SK-N-SH (cell line): ENCODE data around the gene SCN3A. TPM values are rescaled to one million over a fixed set of nuclear protein-coding genes. Genes with fewer than 3 reads are reported as not detected.

ENCODE experiments used
- CTCF ChIA-PET: fragments of 300-600, 350-600 bp; formaldehyde crosslinking; extraction: SDS; loops from one replicate; lab custom pipeline; 2021; lab: Yijun Ruan, JAX
- POLR2A ChIA-PET: fragments of 350-600 bp; sonication (Branson Sonifier 250); formaldehyde crosslinking; extraction: SDS; loops from one replicate; lab custom pipeline; 2020; ENCODE audit warnings: antibody characterized with exemption, inconsistent platforms; lab: Yijun Ruan, JAX
- DNase-seq: peaks from one replicate; pipeline ENCODE4 v3.0.0; 2012
- H2AFZ ChIP-seq: fragments of 200-600 bp; sonication (generic); 2 replicates; pipeline ENCODE4 v1.8.1; 2016; ENCODE audit warnings: antibody characterized with exemption, mild to moderate bottlenecking, low read depth
- H3F3A ChIP-seq: fragments of 200-600 bp; sonication (generic); replicated peaks from 2 replicates; pipeline ENCODE3; 2016; ENCODE audit warnings: antibody characterized with exemption, mild to moderate bottlenecking; ENCODE audit not compliant: insufficient read depth
- H3K27ac ChIP-seq, 2 experiments: fragments of 200-500 bp in 1 of 2; fragments of 200-600 bp in 1 of 2; sonication (Bioruptor generic) in 1 of 2; sonication (generic), shearing (Covaris generic) in 1 of 2; 2 replicates each; pipeline versions ENCODE4 v1.5.1 to v1.6.1; 2014 to 2016; ENCODE audit warnings: low read depth in 2 of 2, inconsistent platforms in 1 of 2, low read length in 1 of 2, mild to moderate bottlenecking in 1 of 2, mixed read lengths in 1 of 2
- H3K27me3 ChIP-seq: fragments of 200-600 bp; sonication (generic), shearing (Covaris generic); 2 replicates; pipeline ENCODE4 v1.6.1; 2016; ENCODE audit warnings: mixed run types; ENCODE audit not compliant: insufficient read depth
- H3K36me3 ChIP-seq, 2 experiments: fragments of 200-500 bp in 1 of 2; fragments of 200-600 bp in 1 of 2; sonication (Bioruptor generic) in 1 of 2; sonication (generic) in 1 of 2; replicated peaks in 1 of 2; 2 replicates each; pipeline versions ENCODE3 to v1.5.1; 2014 to 2016; ENCODE audit warnings: low read length in 1 of 2, mild to moderate bottlenecking in 1 of 2; ENCODE audit not compliant: insufficient read depth in 2 of 2, control insufficient read depth in 1 of 2
- H3K4me1 ChIP-seq, 2 experiments: fragments of 200-500 bp in 1 of 2; fragments of 200-600 bp in 1 of 2; sonication (Bioruptor generic) in 1 of 2; sonication (generic), shearing (Covaris generic) in 1 of 2; 2 replicates each; pipeline versions ENCODE4 v1.5.1 to v1.6.1; 2014 to 2016; ENCODE audit warnings: low read depth in 1 of 2, low read length in 1 of 2, mixed run types in 1 of 2; ENCODE audit not compliant: insufficient read depth in 2 of 2, control insufficient read depth in 1 of 2
- H3K4me2 ChIP-seq: fragments of 200-600 bp; sonication (generic), shearing (Covaris generic); 2 replicates; pipeline ENCODE4 v1.6.1; 2017; ENCODE audit warnings: mixed run types
- H3K4me3 ChIP-seq, 2 experiments: fragments of 200-500 bp in 1 of 2; fragments of 200-600 bp in 1 of 2; sonication (Bioruptor generic) in 1 of 2; sonication (generic), shearing (Covaris generic) in 1 of 2; 2 replicates each; pipeline versions ENCODE4 v1.5.1 to v1.8.1; 2014 to 2016; ENCODE audit warnings: low read depth in 2 of 2, inconsistent platforms in 1 of 2, low read length in 1 of 2, mild to moderate bottlenecking in 1 of 2, mixed read lengths in 1 of 2, moderate library complexity in 1 of 2
- H3K79me2 ChIP-seq: fragments of 200-600 bp; sonication (generic); 2 replicates; pipeline ENCODE4 v1.8.1; 2017; ENCODE audit warnings: mild to moderate bottlenecking; ENCODE audit not compliant: insufficient read depth
- H3K9ac ChIP-seq: fragments of 200-600 bp; sonication (generic); 2 replicates; pipeline ENCODE4 v1.6.1; 2017; ENCODE audit warnings: mixed run types
- H3K9me2 ChIP-seq: fragments of 200-600 bp; sonication (generic); 2 replicates; pipeline ENCODE4 v1.6.1; 2017; ENCODE audit warnings: mixed run types
- H3K9me3 ChIP-seq: fragments of 200-600 bp; sonication (generic); 2 replicates; pipeline ENCODE4 v1.6.1; 2017; ENCODE audit warnings: mixed run types, mild to moderate bottlenecking, moderate library complexity
- H4K20me1 ChIP-seq: fragments of 200-600 bp; sonication (generic); 2 replicates; pipeline ENCODE4 v1.6.1; 2017; ENCODE audit warnings: mild to moderate bottlenecking, mixed run types; ENCODE audit not compliant: insufficient read depth
- CHD2 ChIP-seq: fragments of 150-350 bp; IDR thresholded peaks from 2 replicates; pipeline ENCODE4 v1.6.1; 2018; ENCODE audit warnings: low read length; ENCODE audit not compliant: partially characterized antibody
- GABPA ChIP-seq: IDR thresholded peaks from 2 replicates; pipeline ENCODE4 v1.4.0; 2012; ENCODE audit warnings: low read depth, mild to moderate bottlenecking
- NRF1 ChIP-seq: IDR thresholded peaks from 2 replicates; pipeline ENCODE4 v1.6.1; 2012; ENCODE audit warnings: low read depth, mild to moderate bottlenecking, low read length
- SIN3A ChIP-seq: IDR thresholded peaks from 2 replicates; pipeline ENCODE4 v1.6.1; 2012; ENCODE audit warnings: low read depth, mild to moderate bottlenecking, low read length, moderate library complexity, borderline replicate concordance
- SMC3 ChIP-seq: IDR thresholded peaks from 2 replicates; pipeline ENCODE4 v1.6.1; 2012; ENCODE audit warnings: low read depth, low read length, improper control_type of control experiment
- TAF1 ChIP-seq: IDR thresholded peaks from 2 replicates; pipeline ENCODE4 v1.6.1; 2012; ENCODE audit warnings: low read depth, mild to moderate bottlenecking, low read length, moderate library complexity, borderline replicate concordance
- USF1 ChIP-seq: IDR thresholded peaks from 2 replicates; pipeline ENCODE4 v1.4.0; 2012; ENCODE audit warnings: low read depth, borderline replicate concordance
- WGBS: methylation state at CpG from one replicate; pipeline ENCODE4 v1.1.6; 2017; ENCODE audit warnings: low lambda C conversion rate; 5-methylcytosine and 5-hydroxymethylcytosine counted together
- polyA plus RNA-seq, 3 experiments: library from polyadenylated mRNA; depleted of rRNA; stranded (reverse); fragments of >200 nt; gene quantifications; 2 replicates each; pipeline ENCODE4 v1.2.3, GENCODE V29; 2012
- TF ChIP-seq, protein P1 (sequence below): IDR thresholded peaks from 2 replicates; pipeline ENCODE4 v1.6.1; 2012; ENCODE audit warnings: mild to moderate bottlenecking, low read depth, low read length, moderate library complexity
- TF ChIP-seq, protein P2 (sequence below): IDR thresholded peaks from 2 replicates; pipeline ENCODE4; 2012
- TF ChIP-seq, protein P3 (sequence below): fragments of 200-600 bp; sonication (generic); IDR thresholded peaks from 2 replicates; pipeline ENCODE4 v1.6.1; 2017; ENCODE audit warnings: antibody characterized with exemption, mild to moderate bottlenecking, moderate library complexity

The SCN3A gene
- polyA plus RNA-seq, 1 of the 3 experiments (the other 2 are of a cell fraction), result 0.33 TPM

DNA sequence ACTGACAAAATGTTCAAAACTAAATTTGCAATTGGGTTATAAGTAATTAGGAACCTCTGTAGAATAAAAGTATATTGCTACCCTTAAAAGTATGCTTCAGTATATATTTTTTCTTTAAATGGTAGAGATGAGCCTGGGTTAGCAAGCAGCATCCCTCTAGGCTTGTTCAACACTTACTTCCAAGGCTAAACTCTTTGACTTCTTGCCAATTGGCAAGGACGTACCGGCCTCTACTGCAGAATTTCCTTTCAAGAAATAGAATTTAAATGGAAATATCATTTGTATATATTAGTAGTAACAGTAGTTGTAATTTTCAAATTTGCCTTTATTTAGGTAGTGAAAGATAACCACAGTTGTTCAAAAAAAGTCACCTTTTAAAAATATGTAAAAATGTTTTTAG is 143.4 kb downstream of the SCN3A start:
- Histone ChIP-seq H2AFZ (no peak overlapping the region), H3K27ac (no peak overlapping the region), H3F3A (no peaks in the 10 kb centered on the region)
- POLR2A ChIA-PET, result no interaction called here
- TF ChIP-seq USF1, result no peak
- no peak for TF ChIP-seq TAF1
- TF ChIP-seq, protein P1, sequence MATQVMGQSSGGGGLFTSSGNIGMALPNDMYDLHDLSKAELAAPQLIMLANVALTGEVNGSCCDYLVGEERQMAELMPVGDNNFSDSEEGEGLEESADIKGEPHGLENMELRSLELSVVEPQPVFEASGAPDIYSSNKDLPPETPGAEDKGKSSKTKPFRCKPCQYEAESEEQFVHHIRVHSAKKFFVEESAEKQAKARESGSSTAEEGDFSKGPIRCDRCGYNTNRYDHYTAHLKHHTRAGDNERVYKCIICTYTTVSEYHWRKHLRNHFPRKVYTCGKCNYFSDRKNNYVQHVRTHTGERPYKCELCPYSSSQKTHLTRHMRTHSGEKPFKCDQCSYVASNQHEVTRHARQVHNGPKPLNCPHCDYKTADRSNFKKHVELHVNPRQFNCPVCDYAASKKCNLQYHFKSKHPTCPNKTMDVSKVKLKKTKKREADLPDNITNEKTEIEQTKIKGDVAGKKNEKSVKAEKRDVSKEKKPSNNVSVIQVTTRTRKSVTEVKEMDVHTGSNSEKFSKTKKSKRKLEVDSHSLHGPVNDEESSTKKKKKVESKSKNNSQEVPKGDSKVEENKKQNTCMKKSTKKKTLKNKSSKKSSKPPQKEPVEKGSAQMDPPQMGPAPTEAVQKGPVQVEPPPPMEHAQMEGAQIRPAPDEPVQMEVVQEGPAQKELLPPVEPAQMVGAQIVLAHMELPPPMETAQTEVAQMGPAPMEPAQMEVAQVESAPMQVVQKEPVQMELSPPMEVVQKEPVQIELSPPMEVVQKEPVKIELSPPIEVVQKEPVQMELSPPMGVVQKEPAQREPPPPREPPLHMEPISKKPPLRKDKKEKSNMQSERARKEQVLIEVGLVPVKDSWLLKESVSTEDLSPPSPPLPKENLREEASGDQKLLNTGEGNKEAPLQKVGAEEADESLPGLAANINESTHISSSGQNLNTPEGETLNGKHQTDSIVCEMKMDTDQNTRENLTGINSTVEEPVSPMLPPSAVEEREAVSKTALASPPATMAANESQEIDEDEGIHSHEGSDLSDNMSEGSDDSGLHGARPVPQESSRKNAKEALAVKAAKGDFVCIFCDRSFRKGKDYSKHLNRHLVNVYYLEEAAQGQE, result no peak
- TF ChIP-seq SMC3, result no peak
- TF ChIP-seq GABPA, result no peak
- TF ChIP-seq, protein P2, sequence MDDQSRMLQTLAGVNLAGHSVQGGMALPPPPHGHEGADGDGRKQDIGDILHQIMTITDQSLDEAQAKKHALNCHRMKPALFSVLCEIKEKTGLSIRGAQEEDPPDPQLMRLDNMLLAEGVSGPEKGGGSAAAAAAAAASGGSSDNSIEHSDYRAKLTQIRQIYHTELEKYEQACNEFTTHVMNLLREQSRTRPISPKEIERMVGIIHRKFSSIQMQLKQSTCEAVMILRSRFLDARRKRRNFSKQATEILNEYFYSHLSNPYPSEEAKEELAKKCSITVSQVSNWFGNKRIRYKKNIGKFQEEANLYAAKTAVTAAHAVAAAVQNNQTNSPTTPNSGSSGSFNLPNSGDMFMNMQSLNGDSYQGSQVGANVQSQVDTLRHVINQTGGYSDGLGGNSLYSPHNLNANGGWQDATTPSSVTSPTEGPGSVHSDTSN, result no peak
- TF ChIP-seq CHD2, result no peak
- no peak for TF ChIP-seq NRF1
- TF ChIP-seq, protein P3, sequence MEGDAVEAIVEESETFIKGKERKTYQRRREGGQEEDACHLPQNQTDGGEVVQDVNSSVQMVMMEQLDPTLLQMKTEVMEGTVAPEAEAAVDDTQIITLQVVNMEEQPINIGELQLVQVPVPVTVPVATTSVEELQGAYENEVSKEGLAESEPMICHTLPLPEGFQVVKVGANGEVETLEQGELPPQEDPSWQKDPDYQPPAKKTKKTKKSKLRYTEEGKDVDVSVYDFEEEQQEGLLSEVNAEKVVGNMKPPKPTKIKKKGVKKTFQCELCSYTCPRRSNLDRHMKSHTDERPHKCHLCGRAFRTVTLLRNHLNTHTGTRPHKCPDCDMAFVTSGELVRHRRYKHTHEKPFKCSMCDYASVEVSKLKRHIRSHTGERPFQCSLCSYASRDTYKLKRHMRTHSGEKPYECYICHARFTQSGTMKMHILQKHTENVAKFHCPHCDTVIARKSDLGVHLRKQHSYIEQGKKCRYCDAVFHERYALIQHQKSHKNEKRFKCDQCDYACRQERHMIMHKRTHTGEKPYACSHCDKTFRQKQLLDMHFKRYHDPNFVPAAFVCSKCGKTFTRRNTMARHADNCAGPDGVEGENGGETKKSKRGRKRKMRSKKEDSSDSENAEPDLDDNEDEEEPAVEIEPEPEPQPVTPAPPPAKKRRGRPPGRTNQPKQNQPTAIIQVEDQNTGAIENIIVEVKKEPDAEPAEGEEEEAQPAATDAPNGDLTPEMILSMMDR, result no peak
- no peak for TF ChIP-seq SIN3A
- TF ChIP-seq, all 33 proteins: peak for 0
- Histone ChIP-seq H3K4me1 (peaks cover 0 to 13% of the 10 kb centered on the region in 2 experiments; a peak in 2 of 4 replicates), H3K79me2 (no peaks in the 10 kb centered on the region), H3K9ac (no peak overlapping the region), H3K9me2 (no peaks in the 10 kb centered on the region), H3K36me3 (no peaks in the 10 kb centered on the region), H4K20me1 (no peaks in the 10 kb centered on the region), H3K27me3 (no peaks in the 10 kb centered on the region), H3K4me2 (no peak overlapping the region), H3K4me3 (no peak overlapping the region), H3K9me3 (no peaks in the 10 kb centered on the region)
- DNase-seq, result no peak
- 98% methylated on average over 2 of the region's 2 CpGs for WGBS
- CTCF ChIA-PET, result no interaction called here
